IMR-90 (cell line): ENCODE results near the gene LONP1. TPM values are rescaled to one million over a fixed set of nuclear protein-coding genes. Genes with fewer than 3 reads are reported as not detected.
A peak's percentile ranks its signal among the peaks of the same experiment; 100 is the strongest.

Experiments
- ATAC-seq: fragments of 200-7000 bp; cut with Tn5 transposase; 2 replicates; pipeline ENCODE4 v1.9.1; 2020; ENCODE audit warnings: low read depth, mild to moderate bottlenecking, moderate library complexity
- BruUV-seq: library from RNA; stranded (reverse); fragments of 400-500 nt; replicated peaks from 2 replicates; lab custom pipeline; 2021; lab: Mats Ljungman, UMichigan
- CTCF ChIA-PET: fragments of 300-600 bp; formaldehyde crosslinking; extraction: SDS; loops from one replicate; lab custom pipeline; 2021; ENCODE audit warnings: antibody characterized with exemption; lab: Yijun Ruan, JAX
- POLR2A ChIA-PET: fragments of 300-600 bp; sonication (Branson Sonifier 250); formaldehyde crosslinking; loops from one replicate; lab custom pipeline; 2022; ENCODE audit warnings: antibody characterized with exemption; ENCODE audit not compliant: unreplicated experiment; lab: Charles Lee
- DNase-seq: peaks from one replicate; pipeline ENCODE4 v3.0.0; 2013
- H2AFZ ChIP-seq: replicated peaks from 2 replicates; pipeline ENCODE3; 2013; ENCODE audit warnings: low read length, mild to moderate bottlenecking; ENCODE audit not compliant: poor library complexity
- H2AK5ac ChIP-seq: 2 replicates; pipeline ENCODE4 v1.6.1; 2013; ENCODE audit warnings: low read depth, low read length, inconsistent platforms
- H2AK9ac ChIP-seq: replicated peaks from 2 replicates; pipeline ENCODE3; 2013; ENCODE audit warnings: mild to moderate bottlenecking, low read depth, low read length, moderate library complexity; ENCODE audit not compliant: poor library complexity
- H2BK120ac ChIP-seq: 2 replicates; pipeline ENCODE4 v1.6.1; 2013; ENCODE audit warnings: low read depth, low read length, inconsistent platforms
- H2BK15ac ChIP-seq: 3 replicates; pipeline ENCODE4 v1.6.1; 2013; ENCODE audit warnings: low read depth, low read length, inconsistent platforms
- H2BK20ac ChIP-seq: 2 replicates; pipeline ENCODE4 v1.6.1; 2013; ENCODE audit warnings: low read depth, mild to moderate bottlenecking, inconsistent platforms, low read length, moderate library complexity
- H2BK5ac ChIP-seq: 2 replicates; pipeline ENCODE4 v1.6.1; 2013; ENCODE audit warnings: mild to moderate bottlenecking, low read depth, low read length, inconsistent platforms; ENCODE audit not compliant: poor library complexity, severe bottlenecking
- H3K14ac ChIP-seq: replicated peaks from 2 replicates; pipeline ENCODE4 v1.6.1; 2013; ENCODE audit warnings: low read depth, low read length, inconsistent platforms
- H3K18ac ChIP-seq: 2 replicates; pipeline ENCODE4 v1.6.1; 2013; ENCODE audit warnings: low read depth, low read length, control low read depth
- H3K23ac ChIP-seq: 2 replicates; pipeline ENCODE4 v1.6.1; 2013; ENCODE audit warnings: low read depth, low read length, inconsistent platforms
- H3K27ac ChIP-seq: 2 replicates; pipeline ENCODE4 v1.5.1; 2013; ENCODE audit warnings: mild to moderate bottlenecking, control low read depth, low read length; ENCODE audit not compliant: insufficient read depth
- H3K27me3 ChIP-seq: 2 replicates; pipeline ENCODE4 v1.6.1; 2013; ENCODE audit warnings: low read length; ENCODE audit not compliant: control insufficient read depth, insufficient read depth
- H3K36me3 ChIP-seq: 2 replicates; pipeline ENCODE4 v1.6.1; 2013; ENCODE audit warnings: low read length, mixed read lengths; ENCODE audit not compliant: control insufficient read depth, insufficient read depth
- H3K4ac ChIP-seq: 2 replicates; pipeline ENCODE4 v1.6.1; 2013; ENCODE audit warnings: low read depth, low read length, inconsistent platforms
- H3K4me1 ChIP-seq: 2 replicates; pipeline ENCODE4 v1.6.1; 2013; ENCODE audit warnings: low read length, mixed read lengths; ENCODE audit not compliant: control insufficient read depth, insufficient read depth
- H3K4me2 ChIP-seq: 2 replicates; pipeline ENCODE4 v1.6.1; 2013; ENCODE audit warnings: low read depth, mild to moderate bottlenecking, control low read depth, low read length, moderate library complexity
- H3K4me3 ChIP-seq: 2 replicates; pipeline ENCODE4 v1.5.1; 2013; ENCODE audit warnings: low read depth, mild to moderate bottlenecking, control low read depth, low read length, moderate library complexity; ENCODE audit not compliant: insufficient read depth
- H3K56ac ChIP-seq: 2 replicates; pipeline ENCODE4 v1.6.1; 2013; ENCODE audit warnings: low read length, inconsistent platforms; ENCODE audit not compliant: insufficient read depth; ENCODE audit errors: extremely low read depth
- H3K79me1 ChIP-seq, 2 experiments: 2 replicates each; pipeline ENCODE4 v1.6.1; 2013; ENCODE audit warnings: low read length in 2 of 2, inconsistent platforms in 1 of 2, low read depth in 1 of 2
- H3K9ac ChIP-seq: 2 replicates; pipeline ENCODE4 v1.6.1; 2013; ENCODE audit warnings: low read depth, low read length, control low read depth
- H3K9me1 ChIP-seq: 2 replicates; pipeline ENCODE4 v1.6.1; 2013; ENCODE audit warnings: low read length, inconsistent platforms; ENCODE audit not compliant: insufficient read depth
- H3K9me3 ChIP-seq: 2 replicates; pipeline ENCODE4 v1.6.1; 2013; ENCODE audit warnings: low read length; ENCODE audit not compliant: control insufficient read depth, insufficient read depth
- H4K20me1 ChIP-seq: 2 replicates; pipeline ENCODE4 v1.6.1; 2013; ENCODE audit warnings: low read length, inconsistent platforms; ENCODE audit not compliant: insufficient read depth
- H4K5ac ChIP-seq: 2 replicates; pipeline ENCODE4 v1.6.1; 2013; ENCODE audit warnings: mild to moderate bottlenecking, low read depth, low read length, control low read depth
- H4K8ac ChIP-seq, 2 experiments: 2 replicates each; pipeline ENCODE4 v1.6.1; 2013; ENCODE audit warnings: low read depth in 2 of 2, low read length in 2 of 2, control low read depth in 1 of 2, inconsistent platforms in 1 of 2
- H4K91ac ChIP-seq: 2 replicates; pipeline ENCODE4 v1.6.1; 2013; ENCODE audit warnings: low read depth, low read length, inconsistent platforms; ENCODE audit not compliant: insufficient read depth
- MAFK ChIP-seq: IDR thresholded peaks from 2 replicates; pipeline ENCODE4 v1.6.1; 2012; ENCODE audit warnings: low read depth, low read length, improper control_type of control experiment
- MAZ ChIP-seq: IDR thresholded peaks from 2 replicates; pipeline ENCODE4 v1.6.1; 2012; ENCODE audit warnings: low read depth, mild to moderate bottlenecking, low read length, improper control_type of control experiment, moderate library complexity, borderline replicate concordance
- WGBS, 2 experiments: methylation state at CpG; one replicate each; pipeline versions ENCODE4 v1.1.5 to v1.1.7; 2013; ENCODE audit warnings: missing lambda C conversion rate in 2 of 2; ENCODE audit not compliant: insufficient read length in 1 of 2; ENCODE audit errors: extremely low coverage in 2 of 2; 5-methylcytosine and 5-hydroxymethylcytosine counted together
- dilution Hi-C: fragments of 300-500 bp; cut with HindIII; formaldehyde crosslinking; loops from one replicate; pipeline ENCODE4 v1.14.3; 2018; ENCODE audit warnings: low sequenced_read_pairs; ENCODE audit not compliant: unreplicated experiment
- in situ Hi-C: fragments of 300-500 bp; cut with MboI; formaldehyde crosslinking; loops from 3 replicates; pipeline ENCODE4 v1.14.3; 2019; ENCODE audit warnings: low sequenced_read_pairs, inconsistent platforms, mixed read lengths
- intact Hi-C: fragments of 100-400 bp; cut with micrococcal nuclease; formaldehyde crosslinking; loops from 2 replicates; pipeline ENCODE4 v1.10.0; 2022
- polyA plus RNA-seq, 3 experiments: library from polyadenylated mRNA; depleted of rRNA; stranded (reverse); fragments of >200 nt; gene quantifications; 2 replicates each; pipeline ENCODE4 v1.2.3, GENCODE V29; 2012; ENCODE audit warnings: low replicate concordance in 1 of 3
- total RNA-seq: library from RNA; depleted of rRNA; stranded (reverse); fragments of >200 nt; gene quantifications from 2 replicates; pipeline ENCODE4 v1.2.3, GENCODE V29; 2012

Gene LONP1
- total and polyA plus RNA-seq, 2 of the 4 experiments (the other 2 are of a cell fraction), result 64.2 to 93.2 TPM

DNA sequence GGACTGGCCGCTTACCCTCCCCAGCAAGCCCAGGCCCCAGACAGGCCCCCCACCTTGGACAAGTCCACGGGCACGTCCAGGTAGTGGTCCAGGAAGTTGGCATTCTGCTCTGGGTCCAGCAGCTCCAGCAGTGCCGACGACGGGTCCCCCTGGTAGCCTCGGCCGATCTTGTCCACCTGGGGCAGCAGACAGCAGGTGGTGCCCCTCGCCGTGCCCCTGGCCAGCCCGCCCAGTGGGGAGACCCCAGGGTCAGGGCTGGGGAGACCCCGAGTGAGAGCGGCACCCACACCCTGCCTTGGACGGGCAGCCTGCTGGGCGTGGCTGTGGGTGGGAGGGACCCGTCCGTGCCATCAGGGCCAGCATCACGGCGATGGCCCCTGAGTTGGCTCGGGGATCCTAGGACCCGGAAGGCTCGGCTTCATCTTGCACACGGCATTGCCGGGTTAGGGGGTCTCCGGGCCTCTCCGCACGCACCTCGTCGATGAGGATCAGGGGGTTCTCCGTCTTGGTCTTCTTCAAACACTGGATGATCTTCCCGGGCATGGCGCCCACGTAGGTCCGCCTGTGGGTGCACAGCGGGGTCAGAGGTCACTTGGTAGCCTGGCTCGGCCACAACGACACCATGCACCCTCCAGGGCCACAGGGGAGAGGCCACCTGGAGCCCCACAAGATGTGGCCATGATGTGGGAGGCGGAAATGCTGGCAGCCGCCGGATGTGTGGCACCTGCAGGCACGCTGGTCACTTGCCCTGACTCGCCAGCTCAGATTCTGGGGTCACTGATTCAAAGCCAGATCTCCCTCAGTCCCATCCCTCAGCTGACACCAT lies 23.5 kb downstream of the LONP1 start:
- dilution Hi-C loops, result no loop called here
- intact Hi-C loops, result no loop called here
- Histone ChIP-seq H3K27me3 (no peaks in the 10 kb centered on the region), H3K18ac (no peak overlapping the region), H3K9me1 (peaks cover 4% of the 10 kb centered on the region; the same call in 1 of the 2 replicates), H4K91ac (no peak overlapping the region), H3K9me3 (no peaks in the 10 kb centered on the region), H3K36me3 (peaks cover 80% of the 10 kb centered on the region), H3K4me3 (no peak overlapping the region), H3K4ac (no peak overlapping the region), H3K79me1 (peaks cover 8 to 78% of the 10 kb centered on the region in 2 experiments; a peak in 3 of 4 replicates), H4K5ac (no peak overlapping the region), H2AK9ac (peak overlapping the region; percentile 58), H2BK15ac (no peak overlapping the region), H3K4me2 (no peak overlapping the region), H3K4me1 (peaks cover 2% of the 10 kb centered on the region; the same call in 1 of the 2 replicates), H3K9ac (no peak overlapping the region), H4K8ac (no peak overlapping the region), H2AK5ac (no peak overlapping the region), H3K14ac (no peak overlapping the region), H2BK120ac (no peak overlapping the region), H2BK20ac (no peak overlapping the region), H2BK5ac (no peak overlapping the region), H2AFZ (peak overlapping the region; percentile 23), H3K27ac (no peak overlapping the region), H4K20me1 (peaks cover 72% of the 10 kb centered on the region), H3K56ac (no peak overlapping the region), H3K23ac (no peak overlapping the region)
- no peak for ATAC-seq
- 95% methylated on average over 17 of the region's 42 CpGs; no CpG with 5 or more reads in 1 of the 2 experiments for whole genome bisulfite sequencing, 2 experiments
- ChIA-PET POLR2A (no interaction called here), CTCF (no interaction called here)
- TF ChIP-seq MAFK, result no peak
- no peak for TF ChIP-seq MAZ
- DNase-seq, result no peak
- in situ Hi-C loops, result no loop called here
- BruUV-seq, result no TSS peak
